Bone marrow (tissue), 2 donors: ENCODE results near the gene ESRRG.

Source experiments
- DNase-seq, 2 donors: peaks; one replicate each; lab custom pipeline; 2025; lab: John Stamatoyannopoulos, UW

The ESRRG gene

DNA sequence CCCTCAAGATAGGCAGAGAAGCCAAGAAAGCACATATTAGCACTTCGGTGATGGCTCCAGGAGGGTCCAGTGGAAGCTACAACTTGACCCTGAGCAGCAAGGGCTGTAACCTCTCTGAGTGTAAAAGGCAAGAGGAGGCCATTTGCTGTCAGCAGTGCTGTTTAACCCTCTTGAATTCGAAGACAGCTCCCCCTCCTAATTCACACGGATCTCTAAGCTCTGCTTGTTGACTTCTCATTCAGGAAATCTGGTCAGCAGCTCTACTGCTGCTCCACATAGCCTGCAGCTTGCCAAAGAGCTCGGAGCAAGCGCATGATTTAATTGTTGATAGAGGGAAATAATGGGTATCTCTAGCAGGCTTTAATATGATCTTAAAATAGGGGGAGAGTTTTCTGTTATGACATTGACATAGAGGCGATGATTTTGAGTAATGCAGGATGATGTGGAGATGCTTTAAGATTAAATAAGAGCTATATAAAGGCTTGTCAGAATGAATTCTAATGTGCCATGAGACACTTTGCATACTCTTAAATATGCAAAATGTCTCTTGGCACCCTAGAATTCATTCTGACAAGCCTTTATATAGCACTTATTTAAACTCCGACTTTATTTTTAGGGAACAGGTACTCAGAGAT is 220.6 kb downstream of the ESRRG start:
- DNase-seq = no peak

- DNase-seq = no peak
Observed at GRCh38 chr1:216500273-216500967, 222.8 kb downstream of the ESRRG start.

DNA sequence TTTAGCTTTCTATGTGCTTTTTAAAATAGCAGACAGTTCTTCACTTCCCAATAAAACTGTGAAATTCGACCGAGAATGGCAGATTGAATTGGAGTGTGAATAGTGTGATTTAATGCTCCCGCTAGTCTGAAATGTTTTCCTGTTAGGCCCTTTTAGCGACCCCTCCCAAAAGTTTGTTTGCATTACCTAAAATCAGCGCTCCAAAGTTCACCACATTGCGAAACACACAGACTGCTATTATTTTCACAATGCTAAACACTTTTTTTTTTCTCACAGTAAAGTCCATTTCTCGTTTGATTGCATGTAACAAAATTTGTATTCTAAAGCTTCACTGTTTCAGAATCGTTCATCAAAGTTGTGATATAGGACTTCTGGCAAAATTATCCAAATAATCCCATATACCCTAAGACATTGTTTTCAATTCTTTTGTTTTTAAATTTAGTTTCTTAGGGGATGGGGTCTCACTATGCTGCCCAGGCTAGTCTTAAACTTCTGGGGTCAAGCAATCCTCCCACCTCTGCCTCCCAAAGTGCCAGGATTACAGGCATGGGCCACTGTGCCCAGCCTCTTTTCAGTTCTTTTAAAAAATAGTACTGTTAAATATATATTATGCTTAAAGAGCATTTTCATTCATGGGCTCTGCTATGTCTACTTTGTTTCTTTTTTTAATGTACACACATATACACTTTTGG is 223.5 kb downstream of the ESRRG start:
- DNase-seq = no peak

DNA sequence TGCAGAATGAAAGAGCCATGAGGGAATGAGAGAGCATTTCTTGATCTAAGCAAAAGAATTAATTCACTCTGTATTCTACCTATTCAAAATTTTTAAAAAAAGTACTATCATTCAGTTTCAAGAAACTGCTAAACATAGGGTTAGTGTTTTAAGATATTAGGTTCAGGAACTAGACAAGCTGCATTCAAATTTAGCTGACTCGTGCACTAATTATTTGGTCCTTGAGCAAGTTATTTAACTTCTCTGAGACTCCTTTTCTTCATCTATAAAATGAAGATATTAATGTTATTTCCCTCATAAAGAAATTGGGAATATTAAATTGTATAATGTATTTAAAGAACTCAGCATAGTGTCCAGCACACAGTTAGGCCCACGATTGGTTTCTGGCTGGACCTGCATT is 225.0 kb downstream of the ESRRG start:
- DNase-seq = no peak

- no peak for DNase-seq
Observed at GRCh38 chr1:216485042-216485441, 238.2 kb downstream of the ESRRG start.

DNA sequence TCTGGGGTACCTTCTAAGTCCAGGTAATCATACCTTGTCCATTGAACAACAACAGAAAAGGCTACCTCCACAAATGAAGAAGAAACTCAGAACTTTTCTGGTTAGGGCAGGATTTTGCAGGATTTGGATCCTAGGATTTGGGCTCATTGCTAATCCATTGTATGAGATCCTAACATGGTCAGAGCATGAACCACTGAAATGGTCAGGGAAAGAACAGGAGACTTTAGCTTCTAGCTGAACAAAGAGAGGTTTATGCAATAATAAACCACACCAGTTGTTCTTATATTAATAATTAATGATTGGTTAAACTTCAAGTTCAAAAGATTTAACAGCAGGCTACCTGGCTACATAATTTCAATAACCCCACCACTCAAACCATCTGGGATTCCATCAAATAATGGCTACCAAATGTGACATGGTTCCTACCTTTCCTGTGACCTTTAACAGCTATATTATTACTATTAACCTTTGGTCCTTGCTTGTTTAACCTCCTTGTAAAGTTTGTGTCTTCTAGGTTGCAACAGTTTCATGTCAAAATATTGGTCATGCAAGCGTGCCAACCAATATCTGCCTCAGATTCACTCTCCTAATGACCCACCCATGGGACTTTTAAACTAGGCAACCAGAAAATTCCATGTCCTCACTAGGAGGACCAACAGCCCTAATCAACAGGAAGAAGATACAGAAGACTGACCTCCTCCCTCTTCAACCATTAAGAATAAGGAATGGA is 239.4 kb downstream of the ESRRG start:
- DNase-seq = no peak

DNA sequence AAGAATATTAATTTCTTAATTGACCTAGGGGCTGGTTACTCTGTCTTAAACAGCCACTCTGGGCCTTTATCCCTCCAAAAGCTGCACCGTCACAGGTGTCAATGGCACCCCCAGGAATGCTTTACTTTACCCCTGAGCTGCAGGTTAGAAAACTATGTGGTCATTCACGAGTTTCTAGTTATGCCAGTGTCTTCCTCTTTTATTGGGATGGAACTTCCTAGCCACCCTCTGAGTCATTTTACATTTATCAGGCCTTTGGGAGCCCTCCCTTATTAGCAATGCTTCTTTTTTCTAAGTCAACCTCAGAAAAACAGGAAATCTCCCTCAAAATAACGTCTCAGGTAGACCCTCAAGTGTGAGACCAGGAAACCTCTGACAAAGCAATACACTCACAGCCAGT is 240.6 kb downstream of the ESRRG start:
- no peak for DNase-seq

DNA sequence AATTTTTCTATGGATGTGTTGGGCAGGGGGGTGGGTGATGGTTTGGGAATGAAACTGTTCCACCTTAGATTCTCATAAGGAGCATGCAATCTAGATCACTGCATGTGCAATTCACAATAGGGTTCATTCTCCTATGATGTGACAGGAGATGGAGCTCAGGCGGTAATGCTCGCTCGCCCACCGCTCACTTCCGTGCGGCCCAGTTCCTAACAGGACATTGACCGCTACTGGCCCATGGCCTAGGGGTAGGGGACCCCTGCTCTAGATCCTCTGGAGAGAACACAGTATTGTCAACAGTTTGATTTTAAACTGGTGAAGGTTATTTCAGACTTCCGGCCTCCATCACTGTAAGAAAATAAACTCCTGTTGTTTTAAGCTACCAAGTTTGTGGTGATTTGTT is 245.0 kb downstream of the ESRRG start:
- DNase-seq = no peak

GRCh38 chr1:216476341-216476740 is 246.9 kb downstream of the ESRRG start:
- no peak for DNase-seq

GRCh38 chr1:216475659-216476276 is 247.5 kb downstream of the ESRRG start:
- DNase-seq = no peak

DNA sequence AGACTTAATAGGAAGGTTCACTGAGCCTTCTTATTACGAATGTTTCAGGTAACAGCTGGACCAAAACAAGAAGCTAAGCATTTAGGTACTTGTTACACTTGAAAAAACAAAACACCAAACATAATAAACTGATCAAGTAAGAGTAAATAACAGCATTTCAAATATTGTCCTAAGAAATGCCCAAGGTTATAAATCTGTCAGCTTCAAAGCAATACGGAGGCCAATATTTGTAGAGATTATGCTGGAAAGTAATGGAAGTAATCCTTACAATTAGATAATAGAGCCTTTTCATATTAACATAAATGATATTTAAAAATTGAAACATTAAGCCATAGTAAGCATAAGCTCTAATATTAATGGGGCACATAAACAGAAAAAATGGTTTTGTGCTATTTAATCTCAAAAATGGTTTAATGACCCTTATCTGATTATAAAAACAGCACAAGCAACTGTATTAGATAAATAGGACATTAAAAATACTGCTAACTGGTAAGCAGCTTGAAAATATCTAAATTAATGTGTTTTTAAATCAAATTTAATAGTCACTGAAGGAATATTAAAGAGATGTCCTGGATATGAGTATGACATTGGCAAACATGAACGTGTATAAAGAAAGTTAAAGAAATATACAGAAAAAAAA is 256.9 kb downstream of the ESRRG start:
- no peak for DNase-seq

DNA sequence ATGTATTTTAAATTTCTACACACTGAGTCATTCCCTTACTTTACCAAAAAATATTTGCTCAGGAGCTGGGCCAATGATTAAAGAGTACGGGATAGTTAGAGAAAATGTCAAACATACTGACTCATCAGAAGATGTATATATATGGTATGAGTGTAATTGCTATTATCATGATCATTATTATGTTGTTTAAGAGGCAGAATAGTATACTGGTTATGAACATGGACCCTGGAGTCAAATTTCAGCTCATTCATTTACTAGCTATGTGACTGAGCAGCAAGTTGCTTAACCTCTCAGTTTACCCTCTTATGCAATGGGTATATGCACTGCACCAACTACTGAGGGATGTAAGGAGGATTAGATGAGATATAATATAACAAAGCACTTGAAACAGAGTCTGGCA is 258.7 kb downstream of the ESRRG start:
- no peak for DNase-seq

- DNase-seq = no peak
Observed at GRCh38 chr1:216462066-216462775, 261.0 kb downstream of the ESRRG start.

- DNase-seq = no peak
Observed at GRCh38 chr1:216461466-216461865, 261.8 kb downstream of the ESRRG start.

GRCh38 chr1:216459651-216460207 is 263.5 kb downstream of the ESRRG start:
- no peak for DNase-seq

- DNase-seq = no peak
Observed at GRCh38 chr1:216458812-216459211, 264.4 kb downstream of the ESRRG start.

DNA sequence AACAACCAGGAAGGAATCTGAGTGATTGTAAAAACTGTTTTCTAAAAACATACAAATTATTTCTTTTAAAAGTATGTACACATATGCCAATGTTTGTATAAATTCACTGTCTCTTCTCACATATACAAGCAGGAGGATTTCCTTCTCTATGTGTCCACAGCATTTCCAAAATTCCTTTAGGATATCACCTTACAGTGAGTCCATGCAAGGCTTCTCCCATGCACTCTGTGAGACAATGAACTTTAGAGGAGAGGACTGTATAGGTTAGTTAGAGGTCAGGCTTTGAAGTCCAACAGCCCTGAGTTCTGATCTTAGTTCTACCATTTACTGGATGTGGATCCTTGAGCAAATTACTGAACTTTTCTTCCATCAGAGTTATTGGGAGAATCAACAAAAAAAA is 265.9 kb downstream of the ESRRG start:
- DNase-seq = no peak

GRCh38 chr1:216456682-216457081 is 266.5 kb downstream of the ESRRG start:
- DNase-seq = no peak

DNA sequence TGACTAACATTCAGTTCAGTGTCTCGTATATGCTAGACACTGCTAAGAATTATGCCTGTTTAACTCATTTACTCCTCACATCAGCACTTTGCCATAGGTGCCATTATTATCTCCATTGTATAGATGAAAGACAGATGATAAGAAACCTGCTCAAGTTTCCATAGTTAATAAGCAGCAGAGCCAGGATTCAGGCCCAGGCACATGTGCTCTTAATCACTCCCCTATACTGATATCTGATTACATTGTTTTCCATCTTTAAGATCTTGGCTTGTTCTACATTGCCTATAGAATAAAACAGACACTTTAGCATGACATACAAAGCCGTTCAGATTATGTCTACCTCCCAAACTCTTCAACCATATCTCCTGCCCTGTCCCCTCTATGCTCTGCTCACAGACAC is 269.5 kb downstream of the ESRRG start:
- no peak for DNase-seq
